Keratinocyte (primary cell): Measurements from ENCODE around the gene CDADC1. TPM values are rescaled to one million over a fixed set of nuclear protein-coding genes. Genes with fewer than 3 reads are reported as not detected.

Experiments
- DNase-seq: peaks from one replicate; pipeline ENCODE4 v3.0.0-alpha.2; 2011; ENCODE audit warnings: low read depth, missing footprints, low spot score
- FAIRE-seq: peaks from 2 replicates; lab custom pipeline; 2011; peaks lifted over from hg19 to GRCh38; lab: Jason Lieb, UNC
- H2AFZ ChIP-seq: 2 replicates; pipeline ENCODE4 v1.6.0; 2012; ENCODE audit warnings: low read length, control low read depth, inconsistent platforms; ENCODE audit not compliant: control insufficient read depth
- H3K27ac ChIP-seq: 2 replicates; pipeline ENCODE4 v1.5.1; 2011; ENCODE audit warnings: low read length; ENCODE audit not compliant: control insufficient read depth, insufficient read depth
- H3K27me3 ChIP-seq: 3 replicates; pipeline ENCODE4 v1.6.0; 2011; ENCODE audit warnings: low read length; ENCODE audit not compliant: control insufficient read depth, insufficient read depth; ENCODE audit errors: extremely low read depth
- H3K36me3 ChIP-seq, 2 experiments: 2 replicates in 1 of 2; 3 replicates in 1 of 2; pipeline ENCODE4 v1.5.1; 2011; ENCODE audit warnings: low read length in 2 of 2, mild to moderate bottlenecking in 1 of 2; ENCODE audit not compliant: control insufficient read depth in 2 of 2, insufficient read depth in 2 of 2; ENCODE audit errors: extremely low read depth in 1 of 2
- H3K4me1 ChIP-seq: 3 replicates; pipeline ENCODE4 v1.5.1; 2011; ENCODE audit warnings: low read length; ENCODE audit not compliant: control insufficient read depth, insufficient read depth; ENCODE audit errors: extremely low read depth
- H3K4me2 ChIP-seq: 3 replicates; pipeline ENCODE4 v1.6.0; 2011; ENCODE audit warnings: low read depth, low read length; ENCODE audit not compliant: control insufficient read depth, insufficient read depth; ENCODE audit errors: extremely low read depth
- H3K4me3 ChIP-seq, 3 experiments: fragments of 200-600 bp in 1 of 3; sonication (generic) in 1 of 3; 2 replicates in 2 of 3; 3 replicates in 1 of 3; pipeline ENCODE4 v1.5.1; 2011 to 2016; ENCODE audit warnings: low read length in 3 of 3, mild to moderate bottlenecking in 3 of 3, control low read depth in 2 of 3, inconsistent platforms in 1 of 3, low read depth in 1 of 3, mixed read lengths in 1 of 3, mixed run types in 1 of 3, moderate library complexity in 1 of 3; ENCODE audit not compliant: control insufficient read depth in 2 of 3, insufficient read depth in 2 of 3; ENCODE audit errors: extremely low read depth in 1 of 3
- H3K79me2 ChIP-seq: 2 replicates; pipeline ENCODE4 v1.6.0; 2012; ENCODE audit warnings: low read length; ENCODE audit not compliant: control insufficient read depth, insufficient read depth
- H3K9ac ChIP-seq: 3 replicates; pipeline ENCODE4 v1.6.0; 2011; ENCODE audit warnings: low read length; ENCODE audit not compliant: control insufficient read depth, insufficient read depth; ENCODE audit errors: extremely low read depth
- H3K9me1 ChIP-seq: 3 replicates; pipeline ENCODE4 v1.6.0; 2011; ENCODE audit warnings: low read length; ENCODE audit not compliant: control insufficient read depth, insufficient read depth; ENCODE audit errors: extremely low read depth
- H3K9me3 ChIP-seq: 2 replicates; pipeline ENCODE4 v1.5.1; 2012; ENCODE audit warnings: low read depth, low read length; ENCODE audit not compliant: control insufficient read depth
- H4K20me1 ChIP-seq: 3 replicates; pipeline ENCODE4 v1.6.0; 2011; ENCODE audit warnings: low read length; ENCODE audit not compliant: control insufficient read depth, insufficient read depth; ENCODE audit errors: extremely low read depth
- EZH2 ChIP-seq: IDR thresholded peaks from one replicate; pipeline ENCODE4 v1.6.1; 2012; ENCODE audit warnings: inconsistent platforms, mild to moderate bottlenecking, low read length, moderate library complexity
- dilution Hi-C: fragments of 300-500 bp; cut with MboI; formaldehyde crosslinking; loops from one replicate; pipeline ENCODE4 v1.7.0; 2020; ENCODE audit warnings: low sequenced_read_pairs; ENCODE audit not compliant: extremely low pct_ligation_motif_present
- polyA plus RNA-seq, 5 experiments: library from polyadenylated mRNA; depleted of rRNA in 3 of 5; stranded (reverse) in 3 of 5; stranded (forward) in 1 of 5; unstranded in 1 of 5; fragments of >200 nt; gene quantifications; 1 replicate in 1 of 5; 2 replicates in 3 of 5; 3 replicates in 1 of 5; pipeline versions ENCODE4 v1.2.1 to v1.2.3, GENCODE V29; 2011 to 2012; ENCODE audit warnings: missing spikeins in 2 of 5, low read depth in 1 of 5, low replicate concordance in 1 of 5
- TF ChIP-seq, protein P1 (sequence below), 3 experiments: IDR thresholded peaks in 1 of 3; conservative IDR thresholded peaks in 1 of 3; optimal IDR thresholded peaks in 1 of 3; 2 replicates in 2 of 3; 3 replicates in 1 of 3; pipeline versions ENCODE3 to v1.5.1; 2011; ENCODE audit warnings: low read length in 3 of 3, mild to moderate bottlenecking in 3 of 3, moderate library complexity in 2 of 3, control low read depth in 1 of 3, inconsistent platforms in 1 of 3; ENCODE audit not compliant: insufficient read depth in 2 of 3; ENCODE audit errors: extremely low read depth in 1 of 3

The CDADC1 gene
- polyA plus RNA-seq, 1 donor (not counting 4 experiments of a cell fraction or from before 2014, with no cell fraction given): 3.8 TPM

DNA sequence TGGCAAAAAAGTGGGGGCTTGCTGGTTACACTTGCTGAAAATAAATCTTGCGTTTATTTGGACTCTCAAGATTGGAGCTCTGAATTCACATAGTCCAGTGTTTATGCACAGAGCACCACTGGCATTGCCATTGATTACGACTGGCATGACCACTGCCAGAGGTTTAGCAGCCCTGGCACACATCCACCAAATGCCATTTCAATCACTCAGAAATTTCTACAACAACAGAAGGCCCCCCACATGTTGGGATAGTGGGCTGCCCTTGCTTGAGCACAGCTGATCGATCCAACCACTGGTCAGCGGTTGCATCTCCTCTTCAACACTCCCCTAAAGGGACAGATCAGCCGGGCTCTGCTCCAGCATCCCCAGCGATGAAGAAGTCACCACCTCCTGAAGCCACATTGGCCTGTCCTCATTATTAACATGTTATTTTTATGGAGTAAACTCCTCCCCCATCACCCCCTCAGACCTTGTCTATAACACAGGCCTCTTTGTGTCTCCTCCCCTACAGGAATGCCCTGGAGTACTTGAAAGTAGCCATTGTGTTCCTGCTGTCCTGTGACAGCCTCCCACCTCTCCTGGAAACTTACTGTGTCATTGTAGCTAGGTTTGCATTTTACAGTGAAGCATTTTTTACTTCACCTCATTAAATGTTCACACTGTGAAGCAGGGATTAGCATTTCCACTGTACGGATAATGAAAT, 51.3 kb downstream of the CDADC1 start:
- no peak overlapping the region for H3K4me2 ChIP-seq
- H3K4me1 ChIP-seq: peaks cover 3% of the 10 kb centered on the region
- no peak overlapping the region for H3K4me3 ChIP-seq
- H3K79me2 ChIP-seq: no peaks in the 10 kb centered on the region
- no peaks in the 10 kb centered on the region for H4K20me1 ChIP-seq
- DNase-seq: no peak
- FAIRE-seq: no peak
- no peaks in the 10 kb centered on the region for H3K27me3 ChIP-seq
- TF ChIP-seq EZH2: no peak
- TF ChIP-seq, protein P1, sequence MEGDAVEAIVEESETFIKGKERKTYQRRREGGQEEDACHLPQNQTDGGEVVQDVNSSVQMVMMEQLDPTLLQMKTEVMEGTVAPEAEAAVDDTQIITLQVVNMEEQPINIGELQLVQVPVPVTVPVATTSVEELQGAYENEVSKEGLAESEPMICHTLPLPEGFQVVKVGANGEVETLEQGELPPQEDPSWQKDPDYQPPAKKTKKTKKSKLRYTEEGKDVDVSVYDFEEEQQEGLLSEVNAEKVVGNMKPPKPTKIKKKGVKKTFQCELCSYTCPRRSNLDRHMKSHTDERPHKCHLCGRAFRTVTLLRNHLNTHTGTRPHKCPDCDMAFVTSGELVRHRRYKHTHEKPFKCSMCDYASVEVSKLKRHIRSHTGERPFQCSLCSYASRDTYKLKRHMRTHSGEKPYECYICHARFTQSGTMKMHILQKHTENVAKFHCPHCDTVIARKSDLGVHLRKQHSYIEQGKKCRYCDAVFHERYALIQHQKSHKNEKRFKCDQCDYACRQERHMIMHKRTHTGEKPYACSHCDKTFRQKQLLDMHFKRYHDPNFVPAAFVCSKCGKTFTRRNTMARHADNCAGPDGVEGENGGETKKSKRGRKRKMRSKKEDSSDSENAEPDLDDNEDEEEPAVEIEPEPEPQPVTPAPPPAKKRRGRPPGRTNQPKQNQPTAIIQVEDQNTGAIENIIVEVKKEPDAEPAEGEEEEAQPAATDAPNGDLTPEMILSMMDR (optimal IDR thresholded peaks at IDR 0.05 in 1 of 3, IDR thresholded peaks at IDR 0.05 in 1 of 3, conservative IDR thresholded peaks at IDR 0.05 in 1 of 3; ENCODE audit: extremely low read depth in 1 of 3, insufficient read depth in 2 of 3, low read length in 3 of 3): no peak
- no peaks in the 10 kb centered on the region for H3K9me1 ChIP-seq
- H3K36me3 ChIP-seq: no peaks in the 10 kb centered on the region
- no peaks in the 10 kb centered on the region for H3K9me3 ChIP-seq
- no peak overlapping the region for H3K27ac ChIP-seq
- H3K9ac ChIP-seq: no peak overlapping the region
- no peak overlapping the region for H2AFZ ChIP-seq
- dilution Hi-C loops: no loop called here

DNA sequence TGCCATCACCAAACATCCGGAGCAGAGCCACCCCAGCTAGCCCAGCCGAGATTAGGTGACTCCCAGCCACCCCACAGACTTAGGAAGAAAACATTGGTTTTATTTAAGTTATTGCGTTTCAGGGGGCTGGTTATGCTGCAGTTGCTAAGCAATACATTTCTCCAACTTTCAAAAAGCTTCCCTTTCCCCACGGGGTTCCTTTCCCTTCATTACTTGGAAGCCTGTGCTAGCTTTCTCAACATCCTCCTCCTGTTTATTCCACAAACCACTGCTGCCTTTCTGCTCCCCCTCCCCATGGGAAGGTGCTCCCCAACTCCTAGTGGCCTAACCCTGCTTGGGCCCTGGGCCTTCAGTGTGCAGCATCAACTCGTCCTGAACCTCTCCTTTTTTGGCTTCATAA, 52.6 kb downstream of the CDADC1 start:
- Histone ChIP-seq H4K20me1 (no peaks in the 10 kb centered on the region), H3K4me3 (no peak overlapping the region), H3K79me2 (no peaks in the 10 kb centered on the region), H3K27me3 (no peaks in the 10 kb centered on the region), H3K4me2 (no peak overlapping the region), H3K4me1 (peaks cover 3% of the 10 kb centered on the region), H3K9me3 (no peaks in the 10 kb centered on the region), H3K9ac (no peak overlapping the region), H2AFZ (no peak overlapping the region), H3K9me1 (no peaks in the 10 kb centered on the region), H3K36me3 (no peaks in the 10 kb centered on the region), H3K27ac (no peak overlapping the region)
- FAIRE-seq: no peak
- dilution Hi-C loops: loop anchor here (25.0 kb wide), 1 partner anchor 137 kb away; the partner anchor contains the start of genes CAB39L and SETDB2
- no peak for DNase-seq
- TF ChIP-seq, protein P1 (optimal IDR thresholded peaks at IDR 0.05 in 1 of 3, IDR thresholded peaks at IDR 0.05 in 1 of 3, conservative IDR thresholded peaks at IDR 0.05 in 1 of 3; ENCODE audit: extremely low read depth in 1 of 3, insufficient read depth in 2 of 3, low read length in 3 of 3): no peak
- no peak for TF ChIP-seq EZH2
